Measurements from ENCODE around the gene CPN1.

The CPN1 gene

GRCh38 chr10:100081075-100082001, at the start of gene CPN1:
CPN1 (minus strand) TSS chr10:100081869; CDS start chr10:100081625, 244 bp downstream.
- Histone ChIP-seq H3K9me2 (replicated peaks; ENCODE audit: low read depth, low read length) (no peaks in the 10 kb centered on the region), H3K79me2 (ENCODE audit: insufficient read depth, low read length) (no peaks in the 10 kb centered on the region), H2AFZ (ENCODE audit: low read length) (no peak within 1 kb of the TSS), H3K4me3 (ENCODE audit: low read length, poor library complexity, severe bottlenecking) (no peak within 1 kb of the TSS), H3K36me3 (ENCODE audit: insufficient read depth, low read length) (no peaks in the 10 kb centered on the region), H3K4me2 (ENCODE audit: low read depth, low read length, poor library complexity, severe bottlenecking) (no peak within 1 kb of the TSS), H3K4me1 (ENCODE audit: insufficient read depth, low read length, poor library complexity, severe bottlenecking) (no peaks in the 10 kb centered on the region), H3K9ac (ENCODE audit: low read depth, low read length, poor library complexity, severe bottlenecking) (no peak within 1 kb of the TSS), H4K20me1 (ENCODE audit: insufficient read depth, low read length, poor library complexity, severe bottlenecking) (no peaks in the 10 kb centered on the region), H3F3A (ENCODE audit: low read depth) (no peaks in the 10 kb centered on the region), H3K27me3 (ENCODE audit: insufficient read depth, low read length, poor library complexity, severe bottlenecking) (no peaks in the 10 kb centered on the region), H3K9me3 (ENCODE audit: insufficient read depth, low read depth, low read length) (no peaks in the 10 kb centered on the region)
- TF ChIP-seq EZH2phosphoT487 (IDR thresholded peaks at IDR 0.05; ENCODE audit: borderline replicate concordance) (no peak), CTCF (conservative IDR thresholded peaks at IDR 0.05; ENCODE audit: low read length) (no peak)

GRCh38 chr10:100130831-100131230, 49.2 kb upstream of the CPN1 start:
- H3K79me2 ChIP-seq (ENCODE audit: insufficient read depth, low read length) = no peaks in the 10 kb centered on the region
- no peak overlapping the region for H3K4me2 ChIP-seq (ENCODE audit: low read depth, low read length, poor library complexity, severe bottlenecking)
- no peak for TF ChIP-seq EZH2phosphoT487 (IDR thresholded peaks at IDR 0.05; ENCODE audit: borderline replicate concordance)
- no peak overlapping the region for H3K9ac ChIP-seq (ENCODE audit: low read depth, low read length, poor library complexity, severe bottlenecking)
- no peak overlapping the region for H2AFZ ChIP-seq (ENCODE audit: low read length)
- no peaks in the 10 kb centered on the region for H4K20me1 ChIP-seq (ENCODE audit: insufficient read depth, low read length, poor library complexity, severe bottlenecking)
- no peaks in the 10 kb centered on the region for H3K27me3 ChIP-seq (ENCODE audit: insufficient read depth, low read length, poor library complexity, severe bottlenecking)
- H3K9me3 ChIP-seq (ENCODE audit: insufficient read depth, low read depth, low read length) = peaks cover 5% of the 10 kb centered on the region; the same call in 1 of the 2 replicates
- H3K4me3 ChIP-seq (ENCODE audit: low read length, poor library complexity, severe bottlenecking) = no peak overlapping the region
- H3F3A ChIP-seq (ENCODE audit: low read depth) = no peaks in the 10 kb centered on the region
- no peaks in the 10 kb centered on the region for H3K4me1 ChIP-seq (ENCODE audit: insufficient read depth, low read length, poor library complexity, severe bottlenecking)
- H3K9me2 ChIP-seq (replicated peaks; ENCODE audit: low read depth, low read length) = no peaks in the 10 kb centered on the region
- H3K36me3 ChIP-seq (ENCODE audit: insufficient read depth, low read length) = no peaks in the 10 kb centered on the region

- Histone ChIP-seq H3K79me2 (ENCODE audit: insufficient read depth, low read length) (no peaks in the 10 kb centered on the region), H2AFZ (ENCODE audit: low read length) (no peak overlapping the region), H3K36me3 (ENCODE audit: insufficient read depth, low read length) (no peaks in the 10 kb centered on the region), H3K27me3 (ENCODE audit: insufficient read depth, low read length, poor library complexity, severe bottlenecking) (no peaks in the 10 kb centered on the region), H3K4me1 (ENCODE audit: insufficient read depth, low read length, poor library complexity, severe bottlenecking) (no peaks in the 10 kb centered on the region), H3F3A (ENCODE audit: low read depth) (no peaks in the 10 kb centered on the region), H4K20me1 (ENCODE audit: insufficient read depth, low read length, poor library complexity, severe bottlenecking) (no peaks in the 10 kb centered on the region), H3K9ac (ENCODE audit: low read depth, low read length, poor library complexity, severe bottlenecking) (no peak overlapping the region), H3K9me3 (ENCODE audit: insufficient read depth, low read depth, low read length) (peaks cover 2% of the 10 kb centered on the region; the same call in 1 of the 2 replicates), H3K9me2 (replicated peaks; ENCODE audit: low read depth, low read length) (no peaks in the 10 kb centered on the region), H3K4me3 (ENCODE audit: low read length, poor library complexity, severe bottlenecking) (no peak overlapping the region), H3K4me2 (ENCODE audit: low read depth, low read length, poor library complexity, severe bottlenecking) (no peak overlapping the region)
- TF ChIP-seq EZH2phosphoT487 (IDR thresholded peaks at IDR 0.05; ENCODE audit: borderline replicate concordance) = no peak
- no peak for TF ChIP-seq CTCF (conservative IDR thresholded peaks at IDR 0.05; ENCODE audit: low read length)
Measured at GRCh38 chr10:100129424-100129823, 47.8 kb upstream of the CPN1 start.
